Skin of body (tissue), 2 donors: Measurements from ENCODE around the gene STAT3. TPM values are rescaled to one million over a fixed set of nuclear protein-coding genes. Genes with fewer than 3 reads are reported as not detected.

Experiments
- DNase-seq: peaks from one replicate; lab custom pipeline; 2025; lab: John Stamatoyannopoulos, UW
- total RNA-seq: library from RNA; depleted of rRNA; stranded (reverse); fragments of >200 nt; gene quantifications from one replicate; pipeline ENCODE4 v1.2.3, GENCODE V29; 2014

The STAT3 gene
- total RNA-seq, 1 donor from 2014 or later = 107 TPM

DNA sequence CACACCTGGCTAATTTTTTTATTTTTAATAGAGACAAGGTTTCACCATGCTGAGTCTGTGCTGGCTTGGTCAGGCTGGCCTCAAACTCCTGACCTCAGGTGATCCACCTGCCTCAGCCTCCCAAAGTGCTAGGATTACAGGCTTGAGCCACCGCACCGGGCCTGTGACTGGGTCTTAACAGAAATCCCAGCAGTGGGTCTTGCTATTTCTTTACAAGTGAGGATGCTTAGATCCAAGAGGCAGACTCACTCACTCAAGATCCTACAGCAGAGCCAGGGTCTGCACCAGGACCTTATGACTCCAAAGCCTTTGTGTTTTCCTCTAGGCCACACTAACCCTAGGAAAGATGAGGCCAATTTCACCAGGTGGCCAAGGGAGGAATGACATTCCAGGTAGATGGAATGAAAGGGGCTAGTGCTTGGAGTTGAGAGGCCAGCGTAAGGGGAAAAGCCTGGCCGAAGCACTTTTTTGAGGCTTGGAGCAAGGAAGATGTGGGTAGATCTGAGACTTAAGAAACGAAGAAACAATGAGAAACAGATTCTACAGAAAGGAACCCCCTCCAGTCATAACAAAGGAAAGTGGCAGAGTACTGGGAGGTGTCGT is 105.7 kb downstream of the STAT3 start:
- no peak for DNase-seq

DNA sequence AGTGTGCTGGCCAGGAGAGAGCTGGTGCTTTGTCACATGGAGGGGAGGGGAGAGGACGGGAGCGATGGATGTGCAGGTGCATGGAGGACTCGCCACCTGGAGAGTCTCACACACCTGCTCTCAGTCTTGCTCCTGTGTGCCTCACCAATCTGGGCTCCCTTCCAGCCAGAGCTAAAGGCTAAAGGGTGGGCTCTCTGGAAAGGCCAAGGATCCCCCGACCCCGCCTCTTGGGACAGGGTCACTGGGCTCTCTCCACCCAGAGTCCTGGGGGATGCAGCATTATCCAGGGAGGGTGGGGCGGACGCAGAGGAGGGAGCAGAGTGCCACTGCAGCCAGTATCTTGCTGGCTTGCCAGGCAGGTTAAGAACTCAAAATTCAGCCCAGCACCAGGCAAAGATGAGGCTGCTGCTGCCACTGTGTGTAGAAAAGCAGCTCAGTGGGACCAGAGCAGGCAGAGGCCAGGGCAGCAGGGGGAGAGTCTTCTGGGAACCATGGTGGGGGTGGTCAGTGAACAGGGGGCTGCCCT is 106.6 kb downstream of the STAT3 start:
- DNase-seq = no peak

DNA sequence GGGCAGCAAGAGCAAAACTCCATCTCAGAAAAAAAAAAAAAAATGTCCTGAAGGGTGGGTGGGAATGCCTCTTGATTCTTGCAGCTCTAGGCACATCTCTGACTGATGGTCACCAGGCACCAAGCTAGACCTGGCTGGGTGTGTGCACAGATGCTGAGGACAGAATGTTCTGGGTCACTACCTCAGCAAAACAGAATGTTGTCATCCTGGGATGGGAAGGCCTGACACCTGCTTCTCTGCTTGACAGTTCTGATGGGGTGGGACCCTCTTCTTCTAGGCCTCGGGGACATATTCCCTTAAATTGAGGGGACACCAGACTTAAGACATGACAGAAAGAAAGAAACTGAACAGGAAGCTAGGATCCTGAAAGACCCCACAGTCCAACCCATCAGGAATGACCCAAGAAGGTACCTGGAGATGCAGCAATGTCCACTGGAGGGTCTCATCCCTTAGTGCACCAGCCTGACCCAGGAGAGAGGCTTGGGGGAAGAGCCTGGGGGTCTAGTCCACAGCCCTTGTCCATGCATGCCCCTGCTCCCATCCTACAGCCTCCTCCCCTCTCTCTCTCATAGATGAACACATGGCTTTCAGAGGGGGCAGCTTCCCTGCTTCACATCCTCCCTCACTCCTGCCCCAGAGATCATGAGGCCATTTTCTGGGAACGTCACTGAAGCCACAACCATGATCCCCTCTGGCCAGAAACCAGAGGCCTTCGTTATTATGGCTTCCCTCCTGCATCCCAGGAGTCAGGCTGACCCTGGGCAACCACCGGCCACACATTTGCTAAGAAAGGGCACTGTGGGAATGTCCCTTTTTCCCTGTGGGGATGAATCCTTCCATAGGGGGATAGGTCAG is 108.2 kb downstream of the STAT3 start:
- no peak for DNase-seq

DNA sequence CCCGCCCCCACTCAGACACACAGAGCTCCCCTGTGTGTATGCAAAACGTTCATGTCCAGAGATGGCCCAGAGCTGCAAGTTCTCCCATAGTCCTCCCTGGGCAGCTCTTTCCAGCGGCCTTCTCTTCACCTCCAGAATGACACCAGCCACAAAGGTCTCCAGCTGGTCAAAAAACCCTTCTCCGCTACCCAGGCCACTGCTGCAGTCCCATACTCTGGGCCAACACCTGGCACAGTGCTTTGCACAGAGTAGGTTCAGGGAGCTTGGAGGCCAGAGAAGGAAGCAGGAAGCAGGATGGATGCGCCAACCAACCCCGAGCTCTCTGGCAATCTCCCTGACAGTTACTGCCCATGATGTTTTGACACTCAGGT is 110.9 kb downstream of the STAT3 start:
- DNase-seq = no peak

DNA sequence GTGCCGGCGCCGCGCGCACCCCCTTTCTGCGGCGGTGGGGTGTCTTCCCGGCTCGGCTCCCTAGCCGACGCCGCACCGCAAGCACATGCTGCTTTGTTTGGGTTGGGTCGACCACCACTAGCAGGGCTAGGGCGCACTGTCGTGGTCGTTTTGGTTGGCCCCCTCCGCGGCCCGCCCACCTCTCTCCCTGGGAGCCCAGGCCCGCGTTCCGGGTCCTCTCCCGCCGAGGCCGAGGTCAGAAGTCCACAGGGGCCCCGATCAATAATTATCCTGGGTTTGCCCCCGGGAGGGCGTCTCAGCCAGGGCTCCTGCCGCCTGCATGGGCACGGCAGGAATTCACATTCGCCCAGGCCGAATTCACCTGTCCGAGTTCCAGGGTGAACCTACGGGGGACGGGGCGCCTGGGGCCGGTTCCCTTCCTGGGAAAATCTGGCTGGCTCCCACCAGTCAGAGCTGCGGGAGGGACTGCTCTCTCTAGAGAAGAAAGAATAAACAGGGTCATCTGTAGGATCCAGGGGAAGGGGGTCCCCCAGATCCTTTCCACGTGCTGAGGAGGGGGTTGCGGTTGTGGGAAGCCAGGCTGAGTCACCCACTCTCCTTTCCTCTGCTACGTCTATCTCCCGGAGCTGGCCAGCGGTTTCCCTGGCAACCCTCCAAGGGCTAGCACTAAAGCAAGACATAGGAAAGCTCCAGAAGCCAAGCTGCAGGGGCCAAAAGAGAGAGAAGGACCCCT is 111.5 kb downstream of the STAT3 start:
- no peak for DNase-seq

DNA sequence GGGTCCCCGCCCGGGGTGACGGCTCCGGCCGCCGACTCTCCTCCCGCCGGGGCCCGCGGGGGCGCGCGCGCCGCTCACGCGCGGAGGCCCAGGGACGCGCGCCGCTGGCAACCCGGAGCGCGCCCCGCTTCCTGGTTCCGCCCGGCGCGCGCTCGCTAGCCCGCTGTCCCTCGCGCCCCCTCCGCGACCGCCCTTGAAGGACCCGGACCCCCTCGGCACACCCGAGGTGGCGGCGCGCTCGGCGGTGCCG is 112.0 kb downstream of the STAT3 start, which contains the start of gene STAT5B:
STAT5B (minus strand) TSS at position 33 of the 250 bp plus-strand sequence. CDS start 44,264 bp downstream, outside the sequence.
- DNase-seq = peak; percentile 64

DNA sequence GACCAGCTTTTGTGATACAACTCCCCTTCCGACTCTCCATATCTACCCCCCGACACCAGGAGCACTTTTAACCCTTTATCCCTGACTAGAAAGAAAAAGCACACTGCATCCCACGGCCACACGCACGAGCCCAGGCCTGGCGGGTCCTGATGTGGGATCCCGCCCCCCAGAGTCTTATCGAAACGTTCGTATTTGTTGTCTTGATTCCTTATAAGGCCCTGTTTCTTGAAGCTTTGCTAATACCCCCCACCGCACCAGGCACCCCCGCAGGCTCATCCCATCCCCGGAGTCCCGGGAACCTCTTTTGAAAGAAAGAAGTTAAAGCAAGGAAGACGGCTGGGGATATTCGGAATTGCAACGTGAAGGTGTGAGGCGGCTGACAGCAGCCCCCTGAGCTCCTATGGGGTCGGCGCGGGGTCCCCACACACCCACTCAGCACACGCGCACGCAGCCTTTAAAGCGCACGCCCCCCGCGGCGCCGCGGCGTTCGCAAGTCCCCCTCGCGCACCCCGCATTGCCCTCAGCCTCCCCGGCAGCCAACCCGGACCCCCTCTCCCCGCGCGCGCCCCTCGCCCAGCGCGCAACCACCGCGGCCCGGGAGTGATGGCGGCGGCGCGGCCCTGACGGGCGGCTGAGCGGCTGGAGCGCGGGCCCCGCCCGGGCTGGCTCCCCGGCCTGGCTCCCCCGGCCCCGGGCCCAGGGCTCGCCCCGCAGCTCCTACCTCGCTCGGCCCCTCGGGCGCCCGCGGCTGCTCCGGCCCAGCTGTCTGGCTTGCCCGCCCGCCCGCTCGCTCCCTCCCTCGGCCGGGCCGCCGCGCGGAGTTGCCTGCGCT is 112.5 kb downstream of the STAT3 start:
- DNase-seq = no peak

DNA sequence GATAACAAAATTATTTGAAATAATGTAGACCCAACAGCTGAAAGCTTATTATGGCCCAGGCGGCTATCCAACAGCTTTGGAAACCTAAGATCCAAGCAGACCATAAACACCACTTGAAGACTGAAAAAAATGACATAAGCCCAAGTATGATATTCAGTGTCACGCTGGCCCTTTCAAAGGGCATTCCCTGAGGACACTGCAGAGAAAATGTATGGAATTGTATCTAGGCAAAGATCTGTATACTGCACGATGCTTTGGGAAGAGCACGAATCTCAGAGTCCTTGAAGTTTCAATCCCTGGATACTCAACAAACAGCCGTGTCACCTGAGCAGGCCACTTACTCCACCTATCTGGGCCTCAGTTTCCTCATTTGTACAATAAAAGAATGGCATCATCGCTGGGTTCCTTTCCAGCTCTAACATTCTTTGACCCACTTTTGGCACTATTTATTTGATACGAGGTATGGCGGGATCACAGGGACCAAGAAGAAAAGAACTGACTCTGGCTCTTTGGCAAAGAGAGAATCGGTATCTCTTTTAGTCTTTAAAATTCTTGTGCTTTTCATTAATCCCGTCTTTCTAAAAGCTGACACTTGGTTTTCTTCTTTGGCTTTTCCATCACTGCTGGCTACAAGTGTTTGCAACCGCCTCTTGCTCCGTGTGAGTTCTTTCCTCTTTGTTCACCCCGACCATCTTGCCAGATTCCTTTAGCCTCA is 113.3 kb downstream of the STAT3 start:
- no peak for DNase-seq

DNA sequence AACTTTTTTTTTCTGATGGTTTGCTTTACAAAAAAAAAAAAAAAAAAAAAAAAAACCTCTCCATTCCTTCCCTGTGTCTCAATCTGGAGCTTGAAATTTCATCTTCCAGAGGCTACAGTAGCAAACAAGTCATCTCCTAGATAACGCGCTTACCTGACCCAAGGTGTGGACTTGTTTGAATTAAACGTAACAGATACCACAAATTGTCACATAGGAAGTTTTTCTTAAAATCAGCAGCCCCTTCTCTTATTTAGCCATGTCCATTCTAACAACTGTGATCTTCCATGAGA is 114.0 kb downstream of the STAT3 start:
- DNase-seq = no peak

DNA sequence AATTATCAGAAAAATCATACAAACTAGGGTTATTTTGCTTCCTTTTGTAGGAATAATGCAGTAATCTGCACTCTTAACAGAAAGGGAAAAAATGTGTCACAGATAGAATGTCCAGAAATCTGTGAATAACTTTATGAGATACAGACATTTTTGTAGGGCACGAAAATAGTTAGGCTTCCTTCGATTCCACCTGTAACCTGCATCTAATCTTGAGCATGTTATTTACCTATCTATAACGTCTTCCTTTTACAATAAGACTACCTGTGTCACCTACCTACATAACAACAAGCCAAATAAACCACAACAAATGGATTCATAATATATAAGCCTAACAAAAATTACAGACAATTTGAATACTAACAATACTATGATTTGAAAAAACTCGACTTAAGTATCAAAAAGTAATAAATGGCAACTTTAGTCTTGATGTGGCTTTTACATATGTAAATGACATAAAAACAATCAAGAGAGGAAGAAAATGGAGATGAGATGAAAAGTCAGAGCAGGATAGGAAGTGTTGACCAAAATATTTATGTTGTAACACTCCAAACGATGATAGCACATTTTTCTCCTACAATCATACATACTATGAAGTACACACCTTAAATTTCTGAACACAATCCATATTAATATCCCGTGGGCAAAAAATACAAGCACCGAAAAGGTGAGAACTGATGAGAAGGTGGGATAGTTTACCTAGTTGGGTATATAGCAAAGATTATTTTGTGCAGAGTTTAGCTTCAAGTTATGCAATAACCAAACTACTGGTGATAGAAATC is 114.6 kb downstream of the STAT3 start:
- no peak for DNase-seq

DNA sequence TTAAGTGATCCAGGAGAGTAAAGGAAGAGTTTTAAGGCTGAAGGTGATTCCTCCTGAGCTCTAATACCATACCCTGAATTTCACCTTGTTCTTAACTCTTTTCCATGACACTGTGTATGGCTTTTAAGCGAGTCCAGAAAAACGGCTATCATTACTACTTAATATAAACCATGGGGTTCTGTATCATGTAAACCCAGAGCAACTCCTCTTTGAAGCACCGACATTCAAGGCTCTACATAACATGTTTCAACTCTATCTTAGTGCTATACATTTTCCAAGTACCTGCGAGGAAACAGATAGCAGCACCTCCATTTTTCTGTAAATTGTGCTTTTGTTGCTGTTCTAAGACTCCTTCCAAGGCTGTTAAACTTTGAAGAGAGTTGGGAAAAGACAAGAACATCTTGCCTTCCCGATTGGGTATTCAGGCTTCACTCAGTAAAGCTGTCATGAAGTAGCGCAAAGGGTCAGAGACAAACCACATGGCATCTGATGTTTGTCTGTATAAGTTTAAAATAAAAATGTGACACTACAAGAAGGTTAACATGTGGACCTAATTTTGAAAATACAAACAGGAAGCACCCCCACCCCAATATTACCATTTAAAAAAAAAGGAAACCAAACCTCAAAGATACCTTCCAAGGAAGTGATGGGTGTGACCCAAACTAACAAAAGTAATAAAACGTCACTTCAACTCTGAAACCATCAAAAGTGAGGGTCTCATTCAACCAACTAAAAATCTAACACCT is 115.9 kb downstream of the STAT3 start:
- no peak for DNase-seq

DNA sequence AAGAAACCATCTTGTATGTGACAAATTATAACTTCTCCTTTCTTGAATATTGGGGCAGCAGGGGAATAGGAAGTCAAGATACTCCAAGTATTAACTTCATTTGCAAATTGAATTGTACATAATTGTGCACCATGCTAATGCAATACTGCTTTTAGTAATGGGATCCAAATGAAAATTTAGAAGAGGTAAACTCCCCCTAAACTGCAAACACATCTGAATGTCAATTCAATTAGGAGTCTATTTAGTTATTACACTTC is 116.5 kb downstream of the STAT3 start:
- DNase-seq = no peak

DNA sequence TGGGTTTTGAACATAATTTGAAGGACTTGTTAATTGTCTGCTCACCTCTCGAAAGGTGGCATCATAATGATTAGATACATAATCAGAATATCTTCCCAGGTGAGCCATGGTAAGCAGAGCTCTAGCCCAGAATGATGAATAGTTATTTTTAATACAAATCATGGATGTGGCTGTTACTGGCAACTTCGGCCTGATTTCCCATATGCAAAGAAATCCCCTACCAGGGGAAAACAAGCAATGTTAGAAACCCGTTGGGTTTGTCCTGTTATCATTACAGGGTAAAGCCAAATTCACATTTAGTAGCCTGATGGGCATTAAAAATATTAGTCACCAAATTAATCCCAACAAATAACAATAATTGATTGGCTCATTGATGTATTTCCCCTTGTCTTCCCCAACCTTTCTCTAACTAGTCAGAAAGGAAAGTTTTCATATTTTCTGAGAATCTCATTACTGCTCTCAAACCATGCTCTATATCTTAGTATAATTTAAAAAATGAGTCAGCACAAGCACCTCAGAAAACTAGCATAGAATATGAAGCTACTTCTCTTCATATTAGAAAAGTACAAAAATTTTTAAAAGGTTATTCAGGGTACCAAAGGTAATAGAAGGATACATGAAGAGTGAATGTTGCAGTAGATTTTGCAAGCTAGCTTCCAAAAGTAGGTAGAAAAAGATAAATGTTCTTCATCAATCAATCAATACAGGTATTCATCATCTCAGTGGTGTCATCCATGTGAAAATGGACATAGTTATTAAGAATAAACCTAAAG is 117.0 kb downstream of the STAT3 start:
- DNase-seq = no peak

DNA sequence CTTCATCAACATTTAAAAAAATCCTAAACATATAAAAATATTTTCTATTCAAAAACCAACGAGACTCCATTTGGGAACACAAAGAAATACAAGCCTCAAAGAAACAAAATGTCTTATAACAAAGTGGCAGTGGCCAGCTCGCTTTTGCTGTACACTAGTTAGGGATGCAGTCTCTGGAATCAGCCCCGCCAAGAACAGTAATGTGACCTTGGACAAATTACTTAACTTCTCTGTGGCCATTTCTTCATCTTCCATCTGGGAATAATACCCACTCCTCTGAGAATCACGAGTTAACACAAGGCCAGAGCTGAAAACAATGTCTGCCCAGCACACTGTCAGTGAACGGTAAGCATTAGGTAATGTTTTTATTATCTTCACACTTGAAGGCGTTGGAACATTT is 117.6 kb downstream of the STAT3 start:
- no peak for DNase-seq

DNA sequence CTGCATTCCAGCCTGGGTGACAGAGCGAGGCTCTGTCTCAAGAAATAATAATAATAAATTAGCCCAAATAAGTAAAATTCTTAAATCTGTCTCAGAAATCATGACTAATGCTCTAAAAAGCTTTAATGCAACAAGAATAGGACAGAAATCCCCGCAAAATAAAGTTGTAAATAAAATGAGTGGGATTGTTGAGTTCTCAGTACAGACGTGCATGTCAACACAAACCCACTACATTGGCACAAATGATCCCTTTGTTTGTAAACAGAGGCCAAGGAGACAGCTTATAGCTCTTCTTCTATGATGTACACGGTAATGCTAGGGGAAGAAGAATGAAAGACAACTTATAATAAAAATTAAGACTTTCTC is 118.1 kb downstream of the STAT3 start:
- DNase-seq = no peak

DNA sequence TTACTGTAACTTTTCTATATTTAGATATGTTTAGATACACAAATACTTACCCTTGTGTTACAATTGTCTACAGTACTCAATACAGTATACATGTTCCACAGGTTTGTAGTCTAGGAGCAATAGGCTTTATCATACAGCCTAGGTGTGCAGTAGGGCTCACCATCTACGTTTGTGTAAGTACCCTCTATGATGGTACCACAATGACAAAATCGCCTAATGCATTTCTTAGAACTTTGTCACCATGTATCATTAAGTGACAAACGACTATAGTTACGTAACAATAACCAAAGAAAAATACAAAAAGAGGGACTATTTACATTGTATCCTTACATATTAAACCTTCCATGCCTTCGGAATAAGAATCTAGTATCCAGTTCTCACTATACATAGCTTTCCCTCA is 120.0 kb downstream of the STAT3 start:
- DNase-seq = no peak

DNA sequence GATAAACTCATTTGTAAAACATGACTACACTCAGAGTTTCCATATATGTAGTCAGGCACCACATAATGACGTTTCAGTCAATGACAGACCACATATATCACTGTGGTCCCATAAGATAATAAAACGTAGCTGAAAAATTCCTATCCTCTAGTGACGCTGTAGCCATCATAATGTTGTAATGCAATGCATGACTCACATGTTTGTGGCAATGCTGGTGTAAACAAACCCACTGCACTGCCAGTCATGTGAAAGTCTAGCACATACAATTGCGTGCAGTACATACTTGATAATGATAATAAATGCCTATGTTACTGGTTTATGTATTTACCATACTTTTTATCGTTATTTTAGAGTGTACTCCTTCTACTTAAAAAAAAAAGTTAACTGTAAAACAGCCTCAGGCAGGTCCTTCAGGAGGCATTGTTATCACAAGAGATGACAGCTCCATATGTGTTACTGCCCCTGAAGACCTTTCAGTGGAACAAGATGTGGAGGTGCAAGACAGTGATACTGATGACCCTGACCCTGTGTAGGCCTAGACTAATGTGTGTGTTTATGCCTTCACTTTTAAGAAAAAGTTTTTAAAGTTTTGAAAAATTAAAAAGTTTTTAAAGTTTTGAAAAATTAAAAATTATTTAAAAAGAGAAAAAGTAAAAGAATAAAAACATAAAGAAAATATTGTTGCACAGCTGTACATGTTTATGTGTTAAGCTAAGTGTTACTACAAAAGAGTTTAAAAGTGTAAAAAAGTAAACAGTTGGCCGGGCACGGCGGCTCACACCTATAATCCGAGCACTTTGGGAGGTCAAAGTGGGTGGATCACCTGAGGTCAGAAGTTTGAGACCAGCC is 121.1 kb downstream of the STAT3 start:
- DNase-seq = no peak

DNA sequence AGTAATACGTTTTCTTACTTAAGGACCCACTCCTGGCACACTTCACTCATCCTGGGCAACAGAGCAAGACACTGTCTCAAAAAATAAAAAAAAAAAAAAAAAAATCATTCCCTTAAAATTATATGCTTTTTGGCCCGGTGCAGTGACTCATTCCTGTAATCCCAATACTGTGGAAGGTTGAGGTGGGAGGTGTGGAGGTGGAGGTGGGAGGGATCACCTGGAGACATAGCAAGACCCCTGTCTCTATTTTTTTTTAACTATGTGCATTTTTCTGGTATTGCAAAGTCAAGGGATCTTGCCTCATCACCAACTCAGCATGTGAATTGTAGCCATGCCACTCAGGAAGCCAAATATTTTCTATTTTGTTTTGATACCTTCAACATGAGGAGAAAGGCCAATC is 121.8 kb downstream of the STAT3 start:
- DNase-seq = no peak
